ENCODE measurements around the gene DUSP21.
"Not testable (repeated sequence)": the region's sequence is repeated elsewhere in the genome, so short reads cannot be mapped to it uniquely, and the experiment has no call there.

The DUSP21 gene

GRCh38 chrX:44875185-44875489, 31.3 kb downstream of the DUSP21 start:
- in situ Hi-C loops (cut with MboI; ENCODE audit: low sequenced_read_pairs) = no loop called here

- in situ Hi-C loops (cut with MboI; ENCODE audit: low sequenced_read_pairs) = no loop called here
Measured at GRCh38 chrX:44876086-44876485, 32.3 kb downstream of the DUSP21 start.

GRCh38 chrX:44876767-44877166, 32.9 kb downstream of the DUSP21 start:
- in situ Hi-C loops (cut with MboI; ENCODE audit: low sequenced_read_pairs) = no loop called here

GRCh38 chrX:44878780-44879179, 35.0 kb downstream of the DUSP21 start:
- in situ Hi-C loops (cut with MboI; ENCODE audit: low sequenced_read_pairs) = no loop called here

GRCh38 chrX:44881549-44881948, 37.7 kb downstream of the DUSP21 start:
- in situ Hi-C loops (cut with MboI; ENCODE audit: low sequenced_read_pairs) = no loop called here

GRCh38 chrX:44882635-44883034, 38.8 kb downstream of the DUSP21 start:
- in situ Hi-C loops (cut with MboI; ENCODE audit: low sequenced_read_pairs) = no loop called here

GRCh38 chrX:44884944-44885343, 41.1 kb downstream of the DUSP21 start:
- in situ Hi-C loops (cut with MboI; ENCODE audit: low sequenced_read_pairs) = no loop called here

GRCh38 chrX:44889824-44890223, 46.0 kb downstream of the DUSP21 start:
- in situ Hi-C loops (cut with MboI; ENCODE audit: low sequenced_read_pairs) = no loop called here

- in situ Hi-C loops (cut with MboI; ENCODE audit: low sequenced_read_pairs) = no loop called here
Measured at GRCh38 chrX:44890247-44890646, 46.4 kb downstream of the DUSP21 start.

GRCh38 chrX:44890687-44891086, 46.9 kb downstream of the DUSP21 start:
- in situ Hi-C loops (cut with MboI; ENCODE audit: low sequenced_read_pairs) = not testable (repeated sequence)

- in situ Hi-C loops (cut with MboI; ENCODE audit: low sequenced_read_pairs) = no loop called here
Measured at GRCh38 chrX:44891642-44892041, 47.8 kb downstream of the DUSP21 start.
